Right lobe of liver (tissue), 4 donors: ENCODE results near the gene GPR141.

Source experiments
- CTCF ChIP-seq, 4 donors: fragments of 200-600 bp in 3 of 4; fragments of 450-650 bp in 1 of 4; IDR thresholded peaks; one replicate each; pipeline versions ENCODE4 v1.5.1 to v1.8.0; 2016 to 2022; ENCODE audit warnings: antibody characterized with exemption in 4 of 4, mild to moderate bottlenecking in 2 of 4
- POLR2A ChIP-seq: fragments of 450-650 bp; IDR thresholded peaks from one replicate; pipeline ENCODE4 v1.6.1; 2017; ENCODE audit warnings: antibody characterized with exemption, mild to moderate bottlenecking
- donor health status: DM: no; HTN: no; CAD: no.
- donor health status: DM: no; HTN: no; CAD: no.
- donor health status: DM: no; HTN: yes; CAD: no.

GRCh38 chr7:37669818-37670217 is 13.7 kb upstream of the GPR141 start:
- TF ChIP-seq CTCF (IDR thresholded peaks at IDR 0.05) (no peak), POLR2A (no peak)
